Measurements from ENCODE around the gene PRRC2B.
"Not testable (repeated sequence)": the region's sequence is repeated elsewhere in the genome, so short reads cannot be mapped to it uniquely, and the experiment has no call there.

PRRC2B gene

GRCh38 chr9:131546336-131547084, 152.6 kb downstream of the PRRC2B start:
- DNase-seq: peak; percentile 92

GRCh38 chr9:131549186-131549585, 155.3 kb downstream of the PRRC2B start:
- not testable (repeated sequence) for DNase-seq

Measured in NCI-H2171 (cell line).